Ascending aorta (tissue), 2 donors: ENCODE data around the gene YTHDF1. TPM values are rescaled to one million over a fixed set of nuclear protein-coding genes. Genes with fewer than 3 reads are reported as not detected.

ENCODE experiments used
- DNase-seq, 2 donors: peaks; one replicate each; pipeline ENCODE4 v3.0.0-alpha.2; 2019; ENCODE audit warnings: low spot score in 2 of 2
- H3K27ac ChIP-seq, 2 donors: fragments of 200-600 bp; sonication (generic); one replicate each; pipeline ENCODE4 v1.5.1; 2016 to 2017; ENCODE audit warnings: mild to moderate bottlenecking in 1 of 2
- H3K27me3 ChIP-seq: fragments of 200-600 bp; sonication (generic); one replicate; pipeline ENCODE4 v1.5.1; 2017
- H3K36me3 ChIP-seq, 2 donors: fragments of 200-600 bp; sonication (generic); one replicate each; pipeline ENCODE4 v1.5.1; 2016
- H3K4me1 ChIP-seq, 2 donors: fragments of 200-600 bp; sonication (generic); one replicate each; pipeline ENCODE4 v1.5.1; 2016 to 2017; ENCODE audit warnings: mild to moderate bottlenecking in 1 of 2
- H3K4me3 ChIP-seq, 2 donors: fragments of 200-600 bp; sonication (generic); one replicate each; pipeline ENCODE4 v1.5.1; 2016 to 2017; ENCODE audit warnings: mild to moderate bottlenecking in 1 of 2
- H3K9me3 ChIP-seq, 2 donors: fragments of 200-600 bp; sonication (generic); one replicate each; pipeline ENCODE4 v1.5.1; 2016
- CTCF ChIP-seq, 3 experiments: fragments of 200-600 bp in 2 of 3; fragments of 450-650 bp in 1 of 3; sonication (generic) in 2 of 3; IDR thresholded peaks; one replicate each; pipeline ENCODE4 v1.5.1; 2016 to 2019; ENCODE audit warnings: antibody characterized with exemption in 3 of 3, mild to moderate bottlenecking in 1 of 3, moderate library complexity in 1 of 3
- intact Hi-C: fragments of 100-400 bp; cut with DNase I; formaldehyde crosslinking; loops from one replicate; pipeline ENCODE4 v1.15.1; 2023
- total RNA-seq: library from RNA; depleted of rRNA; stranded (reverse); fragments of >200 nt; gene quantifications from one replicate; pipeline ENCODE4 v1.1.0, GENCODE V29; 2016

YTHDF1 gene
- total RNA-seq, 1 donor from 2014 or later = 14.2 TPM

GRCh38 chr20:63202811-63203526 lies 13.0 kb downstream of the YTHDF1 start:
- intact Hi-C loops = no loop called here
- H3K27me3 ChIP-seq = no peaks in the 10 kb centered on the region
- H3K9me3 ChIP-seq = no peaks in the 10 kb centered on the region
- H3K4me1 ChIP-seq = no peaks in the 10 kb centered on the region
- no peak overlapping the region for H3K4me3 ChIP-seq
- no peak for TF ChIP-seq CTCF (IDR thresholded peaks at IDR 0.05)
- H3K27ac ChIP-seq = no peak overlapping the region
- no peak for DNase-seq
- peaks cover 45 to 69% of the 10 kb centered on the region in 2 donors for H3K36me3 ChIP-seq

GRCh38 chr20:63202021-63202420 lies 13.9 kb downstream of the YTHDF1 start:
- intact Hi-C loops = no loop called here
- Histone ChIP-seq H3K36me3 (peaks cover 43 to 70% of the 10 kb centered on the region in 2 donors), H3K27me3 (no peaks in the 10 kb centered on the region), H3K4me1 (no peaks in the 10 kb centered on the region), H3K9me3 (no peaks in the 10 kb centered on the region), H3K4me3 (no peak overlapping the region), H3K27ac (no peak overlapping the region)
- TF ChIP-seq CTCF (IDR thresholded peaks at IDR 0.05) = no peak
- DNase-seq = no peak

- Histone ChIP-seq H3K4me1 (no peaks in the 10 kb centered on the region), H3K27me3 (no peaks in the 10 kb centered on the region), H3K4me3 (no peak overlapping the region), H3K27ac (no peak overlapping the region), H3K36me3 (peaks cover 22 to 60% of the 10 kb centered on the region in 2 donors), H3K9me3 (no peaks in the 10 kb centered on the region)
- intact Hi-C loops = no loop called here
- no peak for DNase-seq
- no peak for TF ChIP-seq CTCF (IDR thresholded peaks at IDR 0.05)
Observed at GRCh38 chr20:63198606-63199005, 17.3 kb downstream of the YTHDF1 start.

- Histone ChIP-seq H3K4me1 (no peaks in the 10 kb centered on the region), H3K27ac (no peak overlapping the region), H3K27me3 (no peaks in the 10 kb centered on the region), H3K4me3 (no peak overlapping the region), H3K36me3 (peaks cover 6 to 43% of the 10 kb centered on the region in 2 donors), H3K9me3 (no peaks in the 10 kb centered on the region)
- TF ChIP-seq CTCF (IDR thresholded peaks at IDR 0.05) = no peak
- no peak for DNase-seq
- intact Hi-C loops = no loop called here
Observed at GRCh38 chr20:63196768-63197470, 19.0 kb downstream of the YTHDF1 start.

- H3K36me3 ChIP-seq = peaks cover 5 to 27% of the 10 kb centered on the region in 2 donors
Observed at GRCh38 chr20:63194797-63195173, 21.1 kb downstream of the YTHDF1 start.

More at GRCh38 chr20:63194797-63195173, 21.1 kb downstream of the YTHDF1 start:
- Histone ChIP-seq H3K27ac (no peak overlapping the region), H3K4me3 (no peak overlapping the region), H3K27me3 (no peaks in the 10 kb centered on the region), H3K9me3 (no peaks in the 10 kb centered on the region), H3K4me1 (no peaks in the 10 kb centered on the region)
- TF ChIP-seq CTCF (IDR thresholded peaks at IDR 0.05) = no peak
- intact Hi-C loops = no loop called here
- DNase-seq = no peak
